ENCODE data around the gene ATRIP. TPM values are rescaled to one million over a fixed set of nuclear protein-coding genes. Genes with fewer than 3 reads are reported as not detected.

ATRIP gene
- polyA plus RNA-seq, 1 of the 3 experiments (the other 2 are of a cell fraction), result 5.6 TPM

- no peak overlapping the region for H2AFZ ChIP-seq (ENCODE audit: low read depth)
- H3K79me2 ChIP-seq (ENCODE audit: insufficient read depth), result no peaks in the 10 kb centered on the region
- no peaks in the 10 kb centered on the region for H3K9me2 ChIP-seq
- ChIA-PET CTCF (interaction anchor here (1.3 kb wide), 1 partner anchor 29 kb away, joined by 4 read pairs; no protein-coding TSS in a partner anchor), POLR2A (no interaction called here)
- no peaks in the 10 kb centered on the region for H4K20me1 ChIP-seq (ENCODE audit: insufficient read depth)
- H3K9me3 ChIP-seq, result no peaks in the 10 kb centered on the region
- no peak overlapping the region for H3K4me2 ChIP-seq
- no peak overlapping the region for H3K9ac ChIP-seq
- TF ChIP-seq SMC3 (IDR thresholded peaks at IDR 0.05; ENCODE audit: low read depth, low read length), result no peak
- no peak for TF ChIP-seq POLR2AphosphoS5 (IDR thresholded peaks at IDR 0.05; ENCODE audit: low read depth, low read length)
- no peak for TF ChIP-seq REST (IDR thresholded peaks at IDR 0.05; ENCODE audit: low read depth, low read length)
- H3K27ac ChIP-seq (ENCODE audit: low read depth in 2 of 2, low read length in 1 of 2), result no peak overlapping the region
- 87% methylated on average over 7 of the region's 9 CpGs for WGBS (ENCODE audit: low lambda C conversion rate)
- no peaks in the 10 kb centered on the region for H3K36me3 ChIP-seq (replicated peaks in 1 of 2; ENCODE audit: control insufficient read depth in 1 of 2, insufficient read depth in 2 of 2, low read length in 1 of 2)
- H3K4me1 ChIP-seq (ENCODE audit: control insufficient read depth in 1 of 2, insufficient read depth in 2 of 2, low read depth in 1 of 2, low read length in 1 of 2), result peaks cover 0 to 4% of the 10 kb centered on the region in 2 experiments; a peak in 1 of 4 replicates
- DNase-seq, result no peak
- H3K27me3 ChIP-seq (ENCODE audit: insufficient read depth), result no peaks in the 10 kb centered on the region
- peaks cover 11% of the 10 kb centered on the region for H3F3A ChIP-seq (replicated peaks; ENCODE audit: insufficient read depth)
- no peak overlapping the region for H3K4me3 ChIP-seq (ENCODE audit: low read depth in 2 of 2, low read length in 1 of 2)
Observed at GRCh38 chr3:48477959-48478520, 31.5 kb downstream of the ATRIP start.

- Histone ChIP-seq H3K79me2 (ENCODE audit: insufficient read depth) (no peaks in the 10 kb centered on the region), H3K36me3 (replicated peaks in 1 of 2; ENCODE audit: control insufficient read depth in 1 of 2, insufficient read depth in 2 of 2, low read length in 1 of 2) (no peaks in the 10 kb centered on the region), H2AFZ (ENCODE audit: low read depth) (no peak overlapping the region), H3K4me3 (ENCODE audit: low read depth in 2 of 2, low read length in 1 of 2) (no peak overlapping the region), H3K4me1 (ENCODE audit: control insufficient read depth in 1 of 2, insufficient read depth in 2 of 2, low read depth in 1 of 2, low read length in 1 of 2) (no peaks in the 10 kb centered on the region), H3K4me2 (no peak overlapping the region), H3K9me2 (no peaks in the 10 kb centered on the region), H3K9ac (no peak overlapping the region), H4K20me1 (ENCODE audit: insufficient read depth) (no peaks in the 10 kb centered on the region), H3K9me3 (no peaks in the 10 kb centered on the region), H3F3A (replicated peaks; ENCODE audit: insufficient read depth) (peaks cover 4% of the 10 kb centered on the region), H3K27me3 (ENCODE audit: insufficient read depth) (no peaks in the 10 kb centered on the region), H3K27ac (ENCODE audit: low read depth in 2 of 2, low read length in 1 of 2) (no peak overlapping the region)
- no peak for DNase-seq
- WGBS (ENCODE audit: low lambda C conversion rate), result 92% methylated on average over 16 of the region's 19 CpGs
- CTCF ChIA-PET, result no interaction called here
- POLR2A ChIA-PET, result no interaction called here
- TF ChIP-seq FOXM1 (IDR thresholded peaks at IDR 0.05; ENCODE audit: low read depth) (no peak), FOXJ3 (CRISPR knock-in tag; IDR thresholded peaks at IDR 0.05) (no peak), ELF1 (IDR thresholded peaks at IDR 0.05) (no peak), ZBTB33 (IDR thresholded peaks at IDR 0.05; ENCODE audit: borderline replicate concordance, low read depth) (no peak), GATA2 (CRISPR knock-in tag; IDR thresholded peaks at IDR 0.05) (no peak), CTCF (IDR thresholded peaks at IDR 0.05) (no peak), RCOR1 (IDR thresholded peaks at IDR 0.05; ENCODE audit: low read length) (no peak), FOSL2 (IDR thresholded peaks at IDR 0.05; ENCODE audit: borderline replicate concordance, low read depth) (no peak), SMC3 (IDR thresholded peaks at IDR 0.05; ENCODE audit: low read depth, low read length) (no peak), MAX (IDR thresholded peaks at IDR 0.05; ENCODE audit: low read depth) (no peak), RAD21 (IDR thresholded peaks at IDR 0.05; ENCODE audit: low read length) (no peak), TCF12 (IDR thresholded peaks at IDR 0.05) (no peak), GABPA (IDR thresholded peaks at IDR 0.05; ENCODE audit: low read depth) (no peak), NFIC (IDR thresholded peaks at IDR 0.05; ENCODE audit: borderline replicate concordance) (no peak), POLR2AphosphoS5 (IDR thresholded peaks at IDR 0.05; ENCODE audit: low read depth, low read length) (no peak)
Observed at GRCh38 chr3:48478626-48479555, 32.4 kb downstream of the ATRIP start.
